GM18505 (cell line): Measurements from ENCODE around the gene B9D2.
"Not testable (repeated sequence)": the region's sequence is repeated elsewhere in the genome, so short reads cannot be mapped to it uniquely, and the experiment has no call there.

Source experiments
- ATAC-seq: cut with Tn5 transposase; IDR thresholded peaks from one replicate; pipeline ENCODE4 v1.9.1; 2021; ENCODE audit not compliant: unreplicated experiment
- POLR2A ChIP-seq: IDR thresholded peaks from 4 replicates; pipeline ENCODE4 v1.6.1; 2011; ENCODE audit warnings: borderline replicate concordance; ENCODE audit not compliant: insufficient read depth, insufficient read length; ENCODE audit errors: extremely low read depth

The B9D2 gene, protein sequence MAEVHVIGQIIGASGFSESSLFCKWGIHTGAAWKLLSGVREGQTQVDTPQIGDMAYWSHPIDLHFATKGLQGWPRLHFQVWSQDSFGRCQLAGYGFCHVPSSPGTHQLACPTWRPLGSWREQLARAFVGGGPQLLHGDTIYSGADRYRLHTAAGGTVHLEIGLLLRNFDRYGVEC

DNA sequence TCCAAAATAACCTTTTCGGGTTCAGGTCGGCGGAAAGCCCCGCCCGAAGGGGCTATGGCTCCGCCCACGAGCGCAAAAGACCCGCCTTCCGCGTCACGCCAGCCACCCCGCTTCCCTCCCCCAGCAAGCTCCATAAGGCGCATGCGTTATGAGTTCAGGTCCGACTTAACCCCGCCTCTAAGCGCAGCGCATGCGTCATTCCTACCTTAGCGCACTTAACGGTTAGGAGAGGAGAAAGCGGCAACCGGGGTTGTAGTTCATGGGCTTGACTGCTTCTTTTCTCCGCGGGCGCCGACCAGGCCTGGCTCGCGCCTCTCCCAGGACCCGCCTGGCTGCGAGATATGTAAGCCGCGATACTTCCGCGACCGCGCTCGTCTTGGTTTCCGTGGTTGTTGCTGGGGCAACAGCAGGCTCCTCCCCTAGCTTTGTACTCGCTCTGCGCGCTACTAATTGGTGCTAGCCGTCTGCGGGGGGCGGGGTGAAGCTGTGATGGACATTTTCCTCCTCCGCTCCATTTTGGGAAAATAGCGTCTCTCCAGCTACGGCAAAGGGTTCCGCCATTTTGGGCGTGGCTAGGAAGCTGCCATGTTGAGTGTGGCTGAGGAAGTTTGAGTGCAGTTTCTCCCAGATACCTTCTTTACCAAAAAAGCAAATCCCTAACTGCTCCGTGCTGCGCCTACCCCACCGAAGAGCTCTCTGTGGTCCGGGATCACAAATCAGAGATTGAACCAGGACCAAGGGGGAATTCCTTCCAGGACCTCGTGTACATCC, at the start of gene B9D2:
TSS of gene B9D2 (minus strand) at position 397 of the 771 bp plus-strand sequence. CDS start 630 bp downstream, outside the sequence.
- peak; percentile 87 for TF ChIP-seq POLR2A
- ATAC-seq = peak; percentile 75

DNA sequence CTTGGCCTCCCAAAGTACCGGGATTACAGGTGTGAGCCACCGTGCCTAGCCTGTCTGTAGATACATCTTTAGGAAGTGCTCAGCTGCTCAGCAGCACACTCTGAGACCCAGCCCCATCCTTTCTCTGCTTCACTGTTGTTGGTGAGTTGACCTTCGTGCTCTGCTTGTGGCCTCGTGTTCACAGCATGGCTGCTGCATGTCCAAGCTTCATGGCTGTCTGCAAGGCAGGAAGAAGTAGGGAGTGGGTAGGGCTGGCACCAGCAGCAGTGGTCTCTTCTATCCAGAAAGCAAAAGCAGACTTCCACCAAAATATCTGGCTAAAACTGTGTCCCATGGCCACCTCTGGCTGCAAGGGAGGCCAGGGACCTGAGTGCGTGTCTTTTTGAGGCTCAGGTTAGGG, 49.0 kb upstream of the B9D2 start:
- no peak for TF ChIP-seq POLR2A
- no peak for ATAC-seq

DNA sequence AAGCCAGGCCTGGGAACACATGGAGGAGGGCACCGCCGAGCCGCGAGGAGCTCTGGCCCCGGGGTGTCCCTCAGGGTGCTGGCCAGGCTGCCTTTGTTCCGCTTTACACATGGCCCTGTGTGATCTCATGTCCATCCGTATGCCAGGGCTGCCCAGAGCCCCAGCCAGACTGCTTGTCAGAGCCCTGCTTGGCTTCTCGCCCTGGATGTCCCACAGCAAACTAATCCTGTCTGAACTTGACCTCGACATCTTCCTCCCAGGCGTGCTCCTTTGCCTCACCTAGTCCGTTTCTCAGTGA, 48.0 kb upstream of the B9D2 start:
- ATAC-seq = no peak
- no peak for TF ChIP-seq POLR2A

DNA sequence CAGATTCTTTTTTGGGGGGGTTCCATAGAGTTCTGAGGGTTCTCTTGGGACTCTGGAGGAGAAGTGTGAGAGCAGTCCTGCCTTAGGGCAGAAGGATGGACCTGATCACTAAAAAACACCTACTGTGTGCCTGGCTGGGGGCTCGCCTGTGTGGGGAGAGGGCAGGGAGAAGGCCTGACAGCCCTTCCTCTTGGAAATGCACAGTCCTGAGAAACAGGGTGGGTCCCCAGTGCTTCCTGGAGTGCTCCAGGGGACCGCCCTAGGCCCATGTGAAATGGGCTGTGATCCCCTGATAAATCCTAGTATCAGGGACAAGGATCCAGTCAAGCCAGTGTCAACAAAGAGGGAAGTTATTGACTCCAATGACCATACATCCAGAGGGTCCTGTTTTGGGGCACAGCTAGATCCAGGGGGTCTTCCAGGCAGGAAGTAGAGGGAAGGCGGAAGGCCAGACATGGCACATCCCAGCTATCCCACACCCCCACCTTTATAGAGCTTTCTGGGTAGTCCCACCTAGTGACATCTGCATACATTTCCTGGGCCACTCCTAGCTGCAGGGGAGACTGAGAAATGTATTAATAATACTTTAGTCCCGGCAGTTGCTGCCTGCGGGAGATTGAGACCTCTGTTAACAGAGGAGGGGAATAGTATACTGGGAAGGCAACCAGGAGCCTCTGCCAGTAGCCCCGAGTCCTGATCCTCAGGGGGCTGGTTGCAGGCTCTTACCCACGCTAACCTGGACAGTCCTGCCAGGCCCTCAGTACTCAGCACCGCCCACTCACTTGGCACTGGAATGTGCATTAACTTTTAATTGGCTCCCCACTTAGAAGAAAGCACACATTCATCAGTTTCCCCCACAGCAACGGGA, 47.4 kb upstream of the B9D2 start:
- no peak for TF ChIP-seq POLR2A
- no peak for ATAC-seq

DNA sequence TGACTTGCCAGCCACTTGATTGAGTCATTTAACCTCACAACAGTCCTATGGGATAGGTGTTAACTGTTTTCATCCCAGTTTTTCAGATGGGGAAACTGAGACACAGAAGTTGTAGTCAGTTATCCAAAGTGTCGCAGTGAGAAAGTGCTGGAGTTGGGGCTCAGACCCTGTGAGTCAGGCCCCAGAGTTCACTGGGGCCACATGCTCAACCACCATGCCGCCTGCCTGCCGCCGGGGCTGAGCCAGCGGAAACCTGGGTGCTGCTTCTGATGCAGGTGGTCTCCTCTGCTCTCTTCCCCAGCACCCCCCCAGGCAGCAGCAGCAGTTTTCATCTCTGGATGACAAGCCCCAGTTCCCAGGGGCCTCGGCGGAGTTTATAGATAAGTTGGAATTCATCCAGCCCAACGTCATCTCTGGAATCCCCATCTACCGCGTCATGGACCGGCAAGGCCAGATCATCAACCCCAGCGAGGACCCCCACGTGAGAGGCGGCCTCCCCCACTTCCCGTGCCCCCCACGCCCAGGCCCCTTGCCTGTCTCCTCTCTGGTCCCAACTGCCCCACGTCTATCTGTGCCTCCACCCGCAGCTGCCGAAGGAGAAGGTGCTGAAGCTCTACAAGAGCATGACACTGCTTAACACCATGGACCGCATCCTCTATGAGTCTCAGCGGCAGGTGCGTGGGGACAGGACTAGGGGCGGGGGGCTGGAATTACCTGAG, 46.5 kb upstream of the B9D2 start:
- ATAC-seq = no peak
- no peak for TF ChIP-seq POLR2A

DNA sequence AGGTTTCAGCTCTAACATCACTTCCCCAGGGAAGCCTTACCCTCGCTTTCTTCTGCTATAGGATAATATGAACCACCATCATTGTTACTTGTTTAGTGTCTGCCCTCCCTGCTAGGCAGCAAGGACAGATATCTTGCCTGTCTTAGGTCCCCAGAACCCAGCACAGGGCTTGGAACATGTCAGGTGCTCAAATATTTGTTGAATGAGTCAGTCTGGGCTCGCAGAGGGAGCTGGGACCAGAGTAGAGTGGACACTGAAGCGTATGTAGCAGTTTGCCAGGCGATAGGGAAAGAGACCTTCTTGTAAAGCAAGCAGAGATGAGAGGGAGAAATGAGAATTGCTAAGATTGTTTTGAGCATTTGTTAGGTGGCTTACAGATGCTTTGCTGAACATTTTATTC, 45.3 kb upstream of the B9D2 start:
- no peak for ATAC-seq
- TF ChIP-seq POLR2A = no peak

DNA sequence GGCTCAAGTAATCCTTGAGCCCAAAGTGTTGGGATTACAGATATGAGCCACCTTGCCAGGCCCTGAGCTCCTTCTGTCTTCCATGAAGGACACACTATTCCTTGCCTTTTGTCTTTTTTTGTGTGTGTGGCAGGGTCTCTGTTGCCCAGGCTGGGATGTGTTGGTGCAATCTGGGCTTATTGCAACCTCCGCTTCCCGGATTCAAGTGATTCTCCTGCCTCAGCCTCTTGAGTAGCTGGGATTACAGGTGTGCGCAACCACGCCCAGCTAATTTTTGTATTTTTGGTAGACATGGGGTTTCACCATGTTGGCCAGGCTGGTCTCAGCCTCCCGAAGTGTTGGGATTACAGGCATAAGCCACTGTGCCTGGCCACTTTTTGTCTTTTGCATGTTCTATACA, 44.9 kb upstream of the B9D2 start:
- ATAC-seq = not testable (repeated sequence)

DNA sequence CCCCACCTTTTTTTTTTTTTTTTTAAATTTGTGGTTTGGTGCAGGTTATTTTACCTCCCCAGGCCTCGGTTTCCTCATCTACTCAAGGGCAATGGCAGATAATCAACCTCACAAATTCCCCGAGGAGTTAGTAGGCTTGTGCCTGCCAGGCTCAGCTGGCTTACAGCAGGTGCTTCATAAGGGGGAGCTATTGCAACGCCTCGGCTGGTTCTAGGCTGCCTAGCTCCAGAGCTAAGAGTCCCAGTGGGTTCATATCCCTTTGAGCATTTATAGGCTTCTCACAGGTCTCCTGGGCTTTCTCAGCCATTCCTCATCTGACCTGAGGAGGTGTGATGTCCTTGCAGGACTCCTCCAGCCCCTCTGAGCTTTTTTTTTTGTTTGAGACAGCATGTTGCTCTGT, 44.3 kb upstream of the B9D2 start:
- no peak for TF ChIP-seq POLR2A
- no peak for ATAC-seq

DNA sequence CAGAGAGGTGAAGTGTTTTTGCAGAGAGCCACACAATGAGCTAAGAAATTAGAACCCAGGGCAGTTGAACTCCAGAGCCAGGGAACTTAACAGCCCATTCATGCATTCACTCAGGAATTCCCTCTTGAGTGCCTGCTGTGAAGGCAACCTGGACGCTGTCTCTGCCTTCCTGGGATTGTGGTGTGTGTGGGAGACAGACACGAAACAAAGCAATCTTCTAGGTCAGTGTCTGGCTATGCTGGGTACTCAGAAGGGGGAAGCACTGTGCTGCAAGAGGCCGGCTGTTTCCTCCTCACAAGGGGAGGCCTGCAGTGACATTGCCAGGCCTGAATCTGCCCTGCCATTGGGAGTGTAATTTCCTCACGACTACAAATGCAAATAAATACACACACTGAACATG, 43.3 kb upstream of the B9D2 start:
- ATAC-seq = no peak
- no peak for TF ChIP-seq POLR2A

DNA sequence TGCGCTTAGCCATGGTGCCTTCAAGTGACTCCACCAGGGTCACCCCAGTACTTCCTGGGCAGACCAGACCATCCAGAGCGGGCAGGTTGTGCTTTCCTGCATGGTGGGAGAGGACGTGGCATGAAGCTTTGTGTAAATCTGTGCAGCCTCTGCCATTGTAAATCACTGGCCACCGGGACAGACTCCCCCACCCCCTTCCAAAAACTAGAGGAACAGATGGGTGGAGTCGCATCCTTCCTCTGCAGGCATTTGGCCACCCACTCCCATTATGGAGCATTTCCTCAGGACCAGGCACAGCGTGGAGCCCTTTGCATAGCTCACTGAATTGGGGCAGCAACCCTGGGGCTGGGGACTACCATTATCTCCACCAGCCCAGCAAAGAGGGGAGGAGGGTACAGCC, 41.8 kb upstream of the B9D2 start:
- no peak for TF ChIP-seq POLR2A
- ATAC-seq = no peak

DNA sequence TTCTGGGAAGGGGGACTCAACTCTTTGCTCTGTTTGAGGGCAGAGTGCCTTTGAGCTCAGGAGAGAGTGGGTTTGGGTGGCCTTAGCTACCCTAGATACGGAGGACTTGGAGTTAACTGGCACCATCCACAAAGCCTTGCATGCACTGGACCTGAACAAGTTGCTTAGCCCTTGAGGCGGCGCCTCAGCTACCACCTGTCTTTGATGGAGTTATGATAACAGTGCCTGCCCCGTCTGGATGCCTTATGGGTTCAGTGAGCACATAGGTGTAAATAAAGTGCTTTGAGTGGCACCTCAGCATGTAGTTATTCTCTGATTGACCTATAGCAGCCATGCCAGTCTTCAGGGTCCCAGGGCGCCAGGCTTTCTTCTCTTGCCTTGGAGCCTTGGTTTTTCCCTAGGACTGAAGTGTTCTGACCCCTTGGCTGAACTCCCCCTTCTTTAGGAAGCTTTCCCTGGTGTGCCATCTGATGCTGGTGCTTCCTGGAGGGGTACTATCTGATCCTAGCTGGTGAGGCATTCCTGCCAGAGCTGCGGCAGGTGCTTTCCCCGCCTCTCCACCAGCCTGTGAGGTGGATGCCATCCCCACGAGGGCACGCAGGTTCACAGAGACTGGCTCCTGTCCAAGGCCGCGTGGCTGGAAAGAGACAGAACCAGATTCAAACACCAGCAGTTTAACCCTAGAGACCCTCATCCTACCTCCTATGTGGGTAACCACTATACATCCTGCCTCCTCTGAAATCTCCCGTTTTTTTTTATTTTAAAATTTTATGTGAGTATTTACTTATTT, 39.4 kb upstream of the B9D2 start:
- TF ChIP-seq POLR2A = no peak
- ATAC-seq = no peak

DNA sequence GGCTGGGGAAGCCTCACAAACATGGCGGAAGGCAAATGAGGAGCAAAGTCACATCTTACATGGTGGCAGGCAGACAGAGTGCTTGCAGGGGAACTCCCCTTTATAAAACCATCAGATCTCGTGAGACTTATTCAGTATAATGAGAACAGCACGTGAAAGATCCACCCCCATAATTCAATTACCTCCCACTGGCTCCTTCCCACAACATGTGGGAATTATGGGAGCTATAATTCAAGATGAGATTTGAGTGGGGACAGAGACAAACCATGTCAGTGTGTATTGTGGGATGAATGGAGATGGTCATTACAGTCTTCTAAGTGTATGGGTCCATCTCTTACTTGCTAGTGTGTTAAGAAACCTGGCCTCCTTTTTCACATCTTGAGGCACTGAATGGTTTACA, 38.1 kb upstream of the B9D2 start:
- no peak for TF ChIP-seq POLR2A
- no peak for ATAC-seq

DNA sequence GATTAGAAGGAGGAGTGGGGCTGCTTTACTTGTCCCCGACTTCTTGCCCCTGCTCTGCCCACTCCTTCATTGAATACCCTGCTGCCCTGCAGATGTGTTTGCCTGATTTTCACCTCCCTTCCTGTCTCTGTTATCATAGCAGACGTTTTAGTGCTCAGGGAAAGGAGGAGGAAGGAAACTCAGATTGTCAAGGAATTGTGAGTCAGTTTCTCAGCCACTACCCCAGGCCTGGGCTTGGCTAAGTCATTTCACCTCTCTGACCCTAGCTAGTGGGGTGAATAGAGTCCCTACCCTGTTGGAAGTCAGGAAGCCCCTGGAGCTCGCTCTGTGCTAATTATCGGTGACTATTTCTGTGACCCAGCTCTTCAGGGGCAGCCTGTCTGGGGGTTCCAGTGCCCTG, 37.5 kb upstream of the B9D2 start:
- TF ChIP-seq POLR2A = no peak
- no peak for ATAC-seq
